Epidermal melanocyte (primary cell): ENCODE data around the gene AIP.
A peak's percentile ranks its signal among the peaks of the same experiment; 100 is the strongest.
"Not testable (repeated sequence)": the region's sequence is repeated elsewhere in the genome, so short reads cannot be mapped to it uniquely, and the experiment has no call there.

Source experiments
- DNase-seq: peaks from one replicate; pipeline ENCODE4 v3.0.0; 2011; ENCODE audit warnings: low spot score; ENCODE audit not compliant: insufficient read length

The AIP gene

GRCh38 chr11:67505605-67506396 lies 23.0 kb downstream of the AIP start:
- peak; percentile 91 for DNase-seq

GRCh38 chr11:67506426-67507051 lies 23.7 kb downstream of the AIP start:
- DNase-seq = no peak

GRCh38 chr11:67507242-67507863 lies 24.5 kb downstream of the AIP start:
- DNase-seq = no peak

- peak; percentile 93 for DNase-seq
These were observed 25.1 kb downstream of the AIP start, which contains the start of gene CDK2AP2 for GRCh38 chr11:67507864-67508485. Gene CDK2AP2, minus strand, starts transcription at chr11:67508162. Its CDS starts 80 bp downstream, at chr11:67508082.

- DNase-seq = peak; percentile 93
These were observed 25.8 kb downstream of the AIP start for GRCh38 chr11:67508486-67509121.

GRCh38 chr11:67510023-67510345 lies 27.2 kb downstream of the AIP start:
- no peak for DNase-seq

GRCh38 chr11:67511558-67511957 lies 28.7 kb downstream of the AIP start:
- not testable (repeated sequence) for DNase-seq

- no peak for DNase-seq
These were observed 31.3 kb downstream of the AIP start for GRCh38 chr11:67514116-67514515.

- no peak for DNase-seq
These were observed 34.0 kb downstream of the AIP start for GRCh38 chr11:67516806-67517205.

GRCh38 chr11:67517784-67518552 lies 35.1 kb downstream of the AIP start:
- no peak for DNase-seq

- no peak for DNase-seq
These were observed 36.9 kb downstream of the AIP start for GRCh38 chr11:67519726-67520125.

- no peak for DNase-seq
These were observed 38.3 kb downstream of the AIP start for GRCh38 chr11:67520856-67521824.

GRCh38 chr11:67521924-67522323 lies 39.1 kb downstream of the AIP start:
- no peak for DNase-seq

- no peak for DNase-seq
These were observed 39.5 kb downstream of the AIP start for GRCh38 chr11:67522338-67522737.

- no peak for DNase-seq
These were observed 40.2 kb downstream of the AIP start, which contains the start of gene CABP2 for GRCh38 chr11:67522844-67523555. Gene CABP2, minus strand, starts transcription at chr11:67523446. Its CDS starts 120 bp downstream, at chr11:67523326.

- DNase-seq = no peak
These were observed 41.0 kb downstream of the AIP start for GRCh38 chr11:67523556-67524479.

- no peak for DNase-seq
These were observed 41.6 kb downstream of the AIP start for GRCh38 chr11:67524480-67524808.
